NB4 (cell line): ENCODE measurements around the gene ZNF580.

Source experiments
- DNase-seq: peaks from one replicate; pipeline ENCODE4 v3.0.0; 2010; ENCODE audit warnings: low read depth
- H3K4me3 ChIP-seq: one replicate; pipeline ENCODE4 v1.5.1; 2011; ENCODE audit warnings: mild to moderate bottlenecking, low read depth, low read length, moderate library complexity
- MYC ChIP-seq: IDR thresholded peaks from 2 replicates; pipeline ENCODE4 v1.6.1; 2011; ENCODE audit warnings: low read depth, low read length
- POLR2A ChIP-seq: IDR thresholded peaks from 2 replicates; pipeline ENCODE4 v1.6.1; 2011; ENCODE audit warnings: mild to moderate bottlenecking; ENCODE audit not compliant: insufficient read length; ENCODE audit errors: extremely low read depth
- TF ChIP-seq, protein P1 (sequence below): IDR thresholded peaks from one replicate; pipeline ENCODE4 v1.5.1; 2012; ENCODE audit warnings: low read depth, low read length
- TF ChIP-seq, protein P2 (sequence below): IDR thresholded peaks from 2 replicates; pipeline ENCODE4 v1.6.1; 2011; ENCODE audit warnings: low read depth, low read length

Gene ZNF580, protein sequence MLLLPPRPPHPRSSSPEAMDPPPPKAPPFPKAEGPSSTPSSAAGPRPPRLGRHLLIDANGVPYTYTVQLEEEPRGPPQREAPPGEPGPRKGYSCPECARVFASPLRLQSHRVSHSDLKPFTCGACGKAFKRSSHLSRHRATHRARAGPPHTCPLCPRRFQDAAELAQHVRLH

DNA sequence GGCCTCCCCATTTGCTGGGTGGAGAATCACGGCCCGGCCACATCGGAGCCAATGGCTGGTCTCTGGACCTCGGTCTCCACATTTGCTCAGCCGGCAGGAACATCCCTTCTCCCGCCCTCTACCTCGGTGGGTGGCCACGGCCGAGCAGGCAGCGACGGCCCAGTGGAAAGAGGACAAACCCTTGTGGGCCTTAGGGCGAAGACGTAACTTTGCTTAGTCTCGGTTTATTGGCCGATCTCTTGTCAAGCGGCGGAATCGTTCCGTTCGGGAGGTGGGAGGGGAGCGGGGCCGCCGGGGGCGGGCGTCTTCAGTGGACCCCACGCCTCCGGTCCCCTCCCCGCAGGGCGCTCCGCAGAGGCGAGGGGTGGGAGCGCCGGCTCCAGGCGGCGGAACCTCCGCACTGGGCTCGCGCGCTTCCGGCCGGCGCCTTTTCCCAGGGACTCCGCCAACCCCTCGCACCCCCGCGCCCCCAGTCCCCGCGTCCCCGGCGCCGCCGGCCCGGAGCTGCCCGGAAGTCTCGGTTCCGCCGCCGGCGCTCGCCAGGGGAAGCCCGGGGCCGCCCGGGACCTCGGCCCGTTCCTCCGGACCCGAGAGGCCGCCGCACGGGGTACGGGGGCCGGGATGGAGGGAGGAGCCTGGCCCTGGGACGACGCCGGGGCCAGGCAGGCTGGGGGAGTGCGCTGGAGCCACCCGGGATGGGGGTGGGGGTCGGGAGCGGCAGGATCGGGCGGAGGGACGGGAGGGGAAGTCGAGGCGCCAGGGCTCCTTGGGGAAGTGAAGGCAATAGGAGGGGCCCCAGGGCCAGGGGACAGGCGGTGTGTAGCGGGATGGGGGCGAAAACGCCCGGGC, at the start of gene ZNF580:
ZNF580 (plus strand) TSS at position 426 of the 849 bp plus-strand sequence. CDS start 1,507 bp downstream, outside the sequence.
- TF ChIP-seq, protein P1, sequence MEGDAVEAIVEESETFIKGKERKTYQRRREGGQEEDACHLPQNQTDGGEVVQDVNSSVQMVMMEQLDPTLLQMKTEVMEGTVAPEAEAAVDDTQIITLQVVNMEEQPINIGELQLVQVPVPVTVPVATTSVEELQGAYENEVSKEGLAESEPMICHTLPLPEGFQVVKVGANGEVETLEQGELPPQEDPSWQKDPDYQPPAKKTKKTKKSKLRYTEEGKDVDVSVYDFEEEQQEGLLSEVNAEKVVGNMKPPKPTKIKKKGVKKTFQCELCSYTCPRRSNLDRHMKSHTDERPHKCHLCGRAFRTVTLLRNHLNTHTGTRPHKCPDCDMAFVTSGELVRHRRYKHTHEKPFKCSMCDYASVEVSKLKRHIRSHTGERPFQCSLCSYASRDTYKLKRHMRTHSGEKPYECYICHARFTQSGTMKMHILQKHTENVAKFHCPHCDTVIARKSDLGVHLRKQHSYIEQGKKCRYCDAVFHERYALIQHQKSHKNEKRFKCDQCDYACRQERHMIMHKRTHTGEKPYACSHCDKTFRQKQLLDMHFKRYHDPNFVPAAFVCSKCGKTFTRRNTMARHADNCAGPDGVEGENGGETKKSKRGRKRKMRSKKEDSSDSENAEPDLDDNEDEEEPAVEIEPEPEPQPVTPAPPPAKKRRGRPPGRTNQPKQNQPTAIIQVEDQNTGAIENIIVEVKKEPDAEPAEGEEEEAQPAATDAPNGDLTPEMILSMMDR, result no peak
- TF ChIP-seq MYC, result no peak
- TF ChIP-seq, protein P2, sequence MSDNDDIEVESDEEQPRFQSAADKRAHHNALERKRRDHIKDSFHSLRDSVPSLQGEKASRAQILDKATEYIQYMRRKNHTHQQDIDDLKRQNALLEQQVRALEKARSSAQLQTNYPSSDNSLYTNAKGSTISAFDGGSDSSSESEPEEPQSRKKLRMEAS, result no peak
- no peak for TF ChIP-seq POLR2A
- DNase-seq, result peak; percentile 72
- H3K4me3 ChIP-seq, result peak within 1 kb of the TSS; percentile 69

DNA sequence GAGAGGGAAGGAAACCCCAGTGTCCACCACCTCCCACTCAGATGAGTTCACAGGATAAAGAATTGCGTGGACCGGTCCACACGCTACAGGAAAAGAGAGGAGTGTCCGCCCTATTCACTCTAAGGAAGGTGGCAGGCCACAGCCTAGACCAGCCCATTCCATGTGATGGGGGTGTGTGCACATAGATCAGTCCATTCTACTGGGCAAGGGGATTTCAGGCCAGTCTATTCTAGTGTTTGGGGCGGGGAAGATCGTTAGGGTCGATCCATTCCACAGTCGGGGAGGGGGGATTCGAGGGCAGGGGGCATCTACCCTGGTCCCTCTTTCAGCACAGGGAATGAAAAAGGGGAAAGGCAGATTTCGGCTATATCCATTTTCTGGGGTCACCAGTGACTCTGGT, 49.2 kb upstream of the ZNF580 start:
- TF ChIP-seq POLR2A (no peak), MYC (no peak)
- TF ChIP-seq, protein P2, result no peak
- TF ChIP-seq, protein P1, result no peak
- no peak overlapping the region for H3K4me3 ChIP-seq
- DNase-seq, result peak; percentile 20

DNA sequence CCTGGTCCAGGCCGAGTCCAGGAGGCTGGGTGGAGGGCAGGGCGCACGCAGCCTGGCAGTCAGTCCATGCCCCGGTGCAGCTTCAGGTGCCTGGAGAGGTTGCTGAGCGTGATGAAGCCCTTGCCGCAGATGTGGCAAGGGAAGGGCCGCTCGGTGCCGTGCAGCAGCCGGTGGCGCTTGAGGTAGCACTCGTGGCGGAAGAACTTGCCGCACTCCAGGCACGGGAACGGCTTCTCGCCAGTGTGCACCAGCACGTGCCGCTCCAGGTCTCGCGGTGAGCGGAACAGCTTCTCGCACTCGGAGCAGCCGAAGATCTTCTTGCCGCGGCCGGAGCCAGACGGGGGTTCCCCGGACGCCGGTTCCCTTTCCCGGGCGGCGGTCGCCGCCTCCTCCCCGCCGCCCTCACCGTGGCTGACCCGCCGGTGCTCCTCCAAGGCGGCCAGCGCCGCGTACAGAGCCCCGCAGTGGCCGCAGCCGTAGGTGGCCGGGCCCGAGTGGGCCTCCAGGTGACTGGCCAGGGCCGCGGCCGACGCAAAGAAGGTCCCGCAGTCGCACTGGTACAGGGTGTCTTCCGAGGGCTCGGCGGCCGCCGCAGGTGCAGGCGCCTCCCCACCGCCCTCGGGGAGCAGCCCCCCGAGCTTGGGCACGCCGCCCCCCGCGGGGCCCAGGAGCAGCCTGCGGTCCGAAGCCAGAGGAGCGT, 48.3 kb upstream of the ZNF580 start:
- H3K4me3 ChIP-seq, result no peak overlapping the region
- no peak for DNase-seq
- TF ChIP-seq, protein P2, result no peak
- TF ChIP-seq POLR2A (no peak), MYC (no peak)
- TF ChIP-seq, protein P1, result no peak

DNA sequence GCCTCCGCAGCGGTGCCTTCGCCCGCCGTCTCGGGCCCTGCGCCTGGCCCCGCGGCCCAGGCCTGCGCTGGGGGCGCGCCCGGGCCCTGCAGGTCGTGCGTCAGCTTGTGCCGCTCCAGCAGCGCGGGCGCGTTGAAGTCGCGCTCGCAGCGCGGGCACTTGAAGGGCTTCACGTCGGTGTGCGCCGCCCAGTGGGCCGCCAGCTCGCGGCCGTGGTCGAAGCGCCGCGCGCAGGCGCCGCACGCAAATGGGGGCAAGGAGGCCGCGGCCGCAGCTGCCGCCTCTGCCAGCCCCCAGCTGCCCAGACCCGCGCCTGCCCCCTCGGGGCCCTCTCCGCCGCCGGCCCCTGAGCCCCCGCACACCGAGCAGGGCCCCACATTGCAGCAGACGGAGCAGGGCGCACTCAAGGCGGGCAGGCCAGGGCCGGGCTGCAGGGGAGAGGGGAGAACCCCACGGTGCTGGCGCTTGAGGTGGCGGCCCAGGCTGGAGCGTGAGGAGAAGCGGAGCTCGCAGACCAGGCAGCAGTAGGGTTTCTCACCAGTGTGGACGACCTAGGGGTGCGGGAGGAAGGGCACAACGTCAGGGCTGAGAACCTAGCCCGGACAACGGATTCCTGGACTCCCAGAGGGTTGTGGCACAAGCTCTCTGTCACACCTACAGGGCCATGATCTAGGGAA, 47.6 kb upstream of the ZNF580 start:
- no peak for DNase-seq
- TF ChIP-seq, protein P1, result no peak
- TF ChIP-seq, protein P2, result no peak
- no peak for TF ChIP-seq MYC
- TF ChIP-seq POLR2A, result no peak
- no peak overlapping the region for H3K4me3 ChIP-seq

DNA sequence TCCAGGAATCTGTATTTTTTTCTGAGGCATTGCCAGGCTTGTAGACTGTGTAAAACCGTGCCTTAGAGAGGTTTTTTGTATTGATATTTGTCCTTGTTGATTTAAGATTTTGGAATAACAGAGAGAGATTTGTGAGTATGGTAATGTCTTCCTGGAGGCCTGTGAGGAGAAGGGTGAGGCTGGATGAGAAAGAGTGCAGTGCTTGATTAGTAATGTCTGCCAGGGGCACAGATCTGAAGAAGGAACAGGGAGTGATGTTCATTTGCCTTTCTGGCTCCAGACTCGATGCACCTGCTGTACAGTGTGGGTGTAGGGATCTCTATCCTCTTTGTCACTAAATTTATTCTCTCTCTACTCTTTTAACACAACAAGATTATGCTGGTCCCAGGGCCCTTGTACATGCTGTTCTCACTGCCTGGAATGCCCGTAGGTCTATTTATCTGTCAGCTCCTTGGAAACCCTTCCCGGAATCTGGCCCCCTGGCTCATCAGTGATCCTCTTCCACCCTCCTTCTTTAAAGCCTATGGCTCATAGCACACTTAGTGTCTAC, 45.7 kb upstream of the ZNF580 start:
- TF ChIP-seq, protein P1, result no peak
- no peak for TF ChIP-seq MYC
- DNase-seq, result no peak
- no peak overlapping the region for H3K4me3 ChIP-seq
